ENCODE results near the gene KCNH1.

KCNH1 gene

GRCh38 chr1:210711825-210712612 lies 421.9 kb downstream of the KCNH1 start:
- no peak for DNase-seq (ENCODE audit: low spot score)

- DNase-seq (ENCODE audit: low spot score), result no peak
Observed at GRCh38 chr1:210709701-210710100, 424.2 kb downstream of the KCNH1 start.

- DNase-seq (ENCODE audit: low spot score), result no peak
Observed at GRCh38 chr1:210707300-210708240, 426.4 kb downstream of the KCNH1 start.

GRCh38 chr1:210706246-210706645 lies 427.7 kb downstream of the KCNH1 start:
- no peak for DNase-seq (ENCODE audit: low spot score)

- DNase-seq (ENCODE audit: low spot score), result no peak
Observed at GRCh38 chr1:210705086-210705485, 428.9 kb downstream of the KCNH1 start.

DNA sequence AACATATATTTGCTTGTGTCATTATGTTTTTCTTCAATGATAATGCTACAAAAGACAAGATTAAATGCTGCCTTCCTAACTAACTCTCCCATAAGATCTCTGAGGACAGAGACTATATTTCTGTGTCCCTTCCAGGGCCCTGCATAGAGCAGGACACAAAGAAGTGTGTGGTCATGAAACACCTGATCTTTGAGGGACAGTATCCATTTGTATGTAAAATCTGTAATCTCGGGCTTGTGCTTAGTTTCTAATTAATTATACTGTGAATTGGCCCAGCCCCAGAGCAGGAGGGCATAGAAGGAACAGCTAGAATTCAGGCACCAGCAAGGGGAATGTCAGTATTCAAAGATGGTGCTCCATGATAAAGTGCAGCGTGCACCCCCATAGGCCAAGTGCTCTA lies 430.4 kb downstream of the KCNH1 start:
- no peak for DNase-seq (ENCODE audit: low spot score)

DNA sequence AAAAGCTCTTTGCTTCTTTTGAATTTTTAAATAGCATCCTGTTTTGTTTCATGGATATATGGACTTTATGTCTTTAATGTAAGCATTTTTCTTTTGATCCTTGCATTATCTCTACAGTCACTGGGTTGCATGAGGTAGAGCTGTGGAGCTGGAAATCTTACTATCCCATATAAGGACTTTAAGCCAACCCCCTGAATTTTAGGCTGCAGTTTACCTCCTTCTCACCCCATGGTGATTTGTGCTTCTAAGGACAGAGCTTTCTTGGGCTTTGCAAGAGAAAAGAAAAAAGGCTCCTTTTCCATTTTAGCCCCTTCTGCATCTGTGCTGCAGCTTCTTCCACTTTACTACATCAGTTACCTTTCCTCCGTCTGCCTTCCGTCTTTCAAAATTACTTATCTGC lies 431.4 kb downstream of the KCNH1 start:
- DNase-seq (ENCODE audit: low spot score), result no peak

- no peak for DNase-seq (ENCODE audit: low spot score)
Observed at GRCh38 chr1:210700511-210700910, 433.4 kb downstream of the KCNH1 start.

DNA sequence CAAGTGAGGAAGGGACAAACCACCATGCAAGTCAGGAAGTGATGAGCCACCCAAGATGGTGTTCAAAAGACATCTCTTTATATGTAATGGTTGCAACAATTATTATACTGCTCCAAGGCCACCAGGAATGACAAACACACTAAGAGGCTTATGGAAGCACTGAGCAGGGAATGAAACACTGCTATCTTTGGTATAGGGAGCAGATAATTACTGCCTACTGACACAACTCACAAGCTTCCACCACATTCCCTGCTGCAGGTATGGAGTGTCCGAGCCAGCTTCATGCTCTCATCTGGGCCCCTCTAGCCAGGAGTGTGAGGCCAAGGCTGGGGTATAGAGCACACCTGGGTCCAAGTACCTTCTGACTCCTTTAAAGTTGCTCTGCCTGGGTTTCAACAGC lies 433.9 kb downstream of the KCNH1 start:
- DNase-seq (ENCODE audit: low spot score), result no peak

DNA sequence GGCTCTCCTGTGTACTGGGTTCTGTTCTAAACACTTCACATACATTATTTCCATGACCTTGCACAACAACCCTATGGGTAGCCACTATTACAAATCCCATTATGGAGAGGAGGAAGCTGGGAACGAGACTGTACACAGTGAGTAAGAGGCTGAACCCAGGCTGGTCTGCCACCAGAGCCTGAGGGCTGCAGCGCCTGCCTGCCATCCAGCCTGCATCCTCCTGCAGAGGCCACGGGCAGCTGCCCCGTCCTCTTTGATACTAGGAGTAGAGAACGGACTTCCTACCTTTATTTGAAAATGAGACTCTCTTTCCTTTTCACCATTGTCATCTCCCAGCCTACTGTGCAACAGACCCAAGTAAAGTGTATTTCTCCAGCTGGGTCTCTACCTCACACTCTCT lies 435.3 kb downstream of the KCNH1 start:
- no peak for DNase-seq (ENCODE audit: low spot score)

DNA sequence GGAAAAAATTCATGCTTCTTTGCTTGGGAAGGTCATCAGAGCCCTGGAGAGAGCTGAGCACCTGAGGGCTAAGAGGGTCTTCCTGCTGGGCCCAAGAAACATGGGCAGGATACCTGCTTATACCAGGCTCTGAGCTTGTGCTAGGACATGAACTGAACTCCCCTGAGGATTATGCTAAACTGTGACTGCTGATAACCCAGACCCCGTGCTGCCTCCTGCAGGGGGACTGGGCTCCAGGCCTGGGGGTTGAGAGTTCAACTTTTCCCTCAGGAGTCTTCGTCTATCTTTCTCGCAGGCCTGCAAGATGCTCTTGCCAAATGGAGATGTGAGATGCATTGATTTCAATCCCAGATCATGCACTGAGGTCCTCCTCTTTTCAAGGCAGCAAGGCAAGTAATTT lies 436.8 kb downstream of the KCNH1 start:
- DNase-seq (ENCODE audit: low spot score), result no peak

GRCh38 chr1:210696709-210697108 lies 437.2 kb downstream of the KCNH1 start:
- no peak for DNase-seq (ENCODE audit: low spot score)

DNA sequence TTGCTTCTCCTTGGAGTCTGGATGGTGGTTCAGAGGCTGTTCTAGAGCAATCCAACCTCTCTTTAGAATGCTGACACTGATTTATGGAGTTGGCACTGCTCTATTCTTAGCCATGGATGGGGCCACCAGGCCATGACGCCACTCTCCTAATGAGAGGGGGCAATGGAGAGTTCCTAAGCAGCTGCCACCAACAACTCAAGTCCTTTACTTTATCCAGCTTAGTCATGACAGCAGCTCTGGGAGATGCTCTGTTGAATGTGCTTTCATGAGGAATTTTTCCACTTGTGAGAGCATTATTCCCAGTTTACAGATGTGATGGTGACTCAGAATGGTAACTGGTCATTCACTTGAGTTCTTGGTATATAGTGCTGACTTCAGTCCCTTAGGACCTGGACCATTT lies 438.9 kb downstream of the KCNH1 start:
- DNase-seq (ENCODE audit: low spot score), result no peak

DNA sequence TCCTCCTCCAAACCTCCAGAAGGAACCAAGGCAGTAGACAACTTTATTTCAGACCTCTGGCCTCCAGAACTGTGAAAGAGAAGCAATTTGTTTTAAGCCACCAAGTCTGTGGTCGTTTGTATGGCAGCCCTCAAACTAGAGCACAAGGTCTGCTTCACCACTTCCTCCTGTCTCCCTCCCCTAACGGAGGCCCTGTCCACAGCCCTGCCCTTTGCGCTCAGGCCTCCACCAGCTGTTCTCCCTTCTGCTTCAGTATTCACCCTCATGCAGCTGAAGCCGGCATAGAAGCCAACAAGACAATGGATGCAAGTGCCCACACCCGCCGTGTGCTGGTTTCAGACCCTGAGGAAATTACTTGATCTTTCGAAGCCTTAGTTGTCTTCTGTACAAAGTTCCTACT lies 441.2 kb downstream of the KCNH1 start:
- DNase-seq (ENCODE audit: low spot score), result no peak

DNA sequence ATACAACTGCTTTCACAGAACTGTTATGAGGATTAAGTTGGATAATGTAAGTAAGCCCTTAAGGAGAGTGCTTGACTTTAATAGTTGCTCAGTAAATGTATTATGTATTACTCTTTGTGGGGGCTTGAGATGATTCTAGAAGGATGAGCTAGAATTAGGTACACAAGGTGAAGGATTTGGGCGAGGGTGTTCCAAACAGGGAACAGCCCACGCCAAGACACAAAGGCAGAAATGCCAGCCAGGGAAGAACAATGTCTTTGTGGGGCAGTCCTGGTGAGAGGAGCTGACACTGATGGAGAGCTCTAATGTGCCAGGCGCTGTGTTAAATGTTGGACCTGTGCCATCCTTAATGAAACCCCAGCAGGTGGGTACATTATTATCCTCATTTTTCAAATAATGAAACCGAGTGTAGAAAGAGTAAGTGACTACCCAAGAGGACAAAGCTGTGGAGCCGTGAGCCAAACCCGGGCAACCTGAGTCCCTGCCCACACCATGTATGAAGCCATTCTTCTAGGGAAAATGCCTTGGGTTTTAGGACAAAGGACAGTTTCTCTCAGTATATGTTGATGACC lies 442.8 kb downstream of the KCNH1 start:
- no peak for DNase-seq (ENCODE audit: low spot score)

DNA sequence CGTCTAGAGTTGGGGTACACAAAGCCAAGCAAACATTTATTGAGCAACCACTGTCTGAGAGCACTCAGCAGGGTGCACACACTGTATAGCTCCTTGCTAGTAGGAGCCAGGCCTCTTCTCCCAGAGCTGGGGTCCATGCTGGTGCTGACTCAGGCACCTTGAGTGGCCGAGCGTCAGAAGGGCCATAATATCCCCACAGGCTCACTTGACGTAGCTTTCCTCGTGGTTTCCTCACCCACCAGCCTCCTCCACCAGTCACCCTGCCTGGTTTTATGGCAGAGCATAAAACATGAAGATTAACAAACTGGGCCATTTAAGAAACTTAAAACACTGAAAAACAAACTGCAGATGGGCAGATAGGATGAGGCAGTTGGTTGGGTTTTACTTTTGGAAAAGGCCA lies 443.7 kb downstream of the KCNH1 start:
- DNase-seq (ENCODE audit: low spot score), result no peak

DNA sequence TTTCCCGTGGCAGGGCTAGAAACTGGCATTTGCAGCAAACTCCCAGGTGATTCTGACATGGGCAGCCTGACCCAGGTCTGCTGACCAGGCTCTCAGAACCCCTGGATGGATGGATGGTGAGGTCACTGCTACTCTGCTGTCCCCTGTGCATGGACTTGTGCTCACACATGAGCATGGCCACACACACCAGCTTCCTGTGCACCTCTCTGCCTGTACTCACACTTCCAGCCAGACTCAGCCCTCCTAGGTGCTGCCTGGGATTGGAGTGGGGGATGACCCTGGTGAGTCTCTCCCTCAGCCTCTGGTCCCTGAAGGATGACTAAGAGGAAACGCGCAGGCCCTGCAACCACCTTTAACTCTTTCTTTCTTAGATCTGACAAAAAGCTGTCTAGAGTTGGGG lies 444.1 kb downstream of the KCNH1 start:
- no peak for DNase-seq (ENCODE audit: low spot score)

DNA sequence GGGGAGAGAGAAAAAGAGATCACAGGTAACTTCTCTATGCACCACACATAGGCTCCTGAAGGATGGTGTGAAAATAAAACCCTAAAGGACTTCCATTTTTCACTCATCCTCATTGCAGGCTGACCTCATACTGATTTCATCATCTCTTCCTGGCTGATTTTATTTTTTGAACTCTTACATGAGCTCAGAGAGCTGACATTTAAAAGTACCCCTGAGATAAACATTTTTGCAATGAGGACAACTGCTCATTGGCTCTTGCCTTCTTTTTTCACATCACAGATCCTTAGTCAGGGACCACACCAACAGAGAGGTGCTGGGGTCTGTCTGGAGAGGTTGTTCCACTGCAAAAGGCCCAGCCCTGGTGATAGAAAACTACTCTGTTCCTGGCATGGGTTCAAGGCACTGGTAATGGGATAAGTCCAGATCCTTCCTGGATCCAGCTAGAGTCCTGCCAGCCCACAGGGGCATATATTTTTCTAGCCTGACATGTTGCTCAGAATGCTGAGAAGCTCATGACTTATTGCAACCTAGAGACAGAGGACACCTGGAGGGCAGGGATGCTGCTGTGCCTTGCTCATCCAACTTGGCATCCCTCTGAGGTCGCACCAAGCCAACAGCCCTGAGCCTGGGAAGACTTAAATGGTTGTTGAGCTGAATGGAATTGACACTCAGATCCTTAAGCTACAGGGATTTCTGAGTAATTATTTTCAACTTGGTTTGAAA lies 445.3 kb downstream of the KCNH1 start:
- DNase-seq (ENCODE audit: low spot score), result no peak

- DNase-seq (ENCODE audit: low spot score), result no peak
Observed at GRCh38 chr1:210687582-210688279, 446.2 kb downstream of the KCNH1 start.

DNA sequence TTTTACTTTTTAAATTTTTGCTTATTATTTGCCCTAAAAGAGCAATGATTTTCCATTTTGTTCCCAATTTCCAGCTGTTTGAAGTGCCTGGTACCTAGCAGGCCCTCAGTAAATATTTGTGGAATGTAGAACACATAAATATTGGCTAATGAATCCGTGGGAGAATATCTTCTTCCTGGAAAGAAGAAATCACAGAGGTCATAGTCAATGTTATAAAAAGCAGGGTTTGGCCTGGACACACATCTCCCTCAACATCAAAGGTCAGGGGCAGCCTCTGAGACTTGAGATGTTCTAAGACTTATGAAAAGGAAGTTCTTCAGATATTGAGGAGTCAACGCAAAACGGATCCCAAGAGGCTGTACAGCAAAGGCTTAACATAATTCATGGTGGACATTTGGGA lies 447.1 kb downstream of the KCNH1 start:
- no peak for DNase-seq (ENCODE audit: low spot score)

GRCh38 chr1:210685295-210685650 lies 448.7 kb downstream of the KCNH1 start:
- no peak for DNase-seq (ENCODE audit: low spot score)

All from kidney capillary endothelial cell (primary cell).